PC-3 (cell line): Measurements from ENCODE around the gene TECPR2. TPM values are rescaled to one million over a fixed set of nuclear protein-coding genes. Genes with fewer than 3 reads are reported as not detected.

Experiments
- ATAC-seq: fragments of 200-7000 bp; cut with Tn5 transposase; 2 replicates; pipeline ENCODE4 v1.9.1; 2020; ENCODE audit warnings: mild to moderate bottlenecking, moderate library complexity
- BruUV-seq: library from RNA; stranded (reverse); fragments of 400-500 nt; replicated peaks from 2 replicates; lab custom pipeline; 2021; lab: Mats Ljungman, UMichigan
- CTCF ChIA-PET: fragments of 300-600 bp; sonication (Branson Sonifier 250); formaldehyde crosslinking; loops from one replicate; lab custom pipeline; 2022; ENCODE audit warnings: antibody characterized with exemption; lab: Charles Lee
- POLR2A ChIA-PET: fragments of 300-600 bp; sonication (Branson Sonifier 250); formaldehyde crosslinking; loops from one replicate; lab custom pipeline; 2022; ENCODE audit warnings: antibody characterized with exemption; ENCODE audit not compliant: unreplicated experiment; lab: Charles Lee
- DNase-seq: peaks from one replicate; pipeline ENCODE4 v3.0.0-alpha.2; 2015
- H2AFZ ChIP-seq: fragments of 300-600 bp; sonication (generic); 2 replicates; pipeline ENCODE4 v1.6.0; 2016; ENCODE audit warnings: antibody characterized with exemption, low read length
- H3F3A ChIP-seq: fragments of 300-600 bp; sonication (generic); one replicate; pipeline ENCODE4 v1.6.0; 2017; ENCODE audit warnings: antibody characterized with exemption, low read length, control low read depth, mild to moderate bottlenecking; ENCODE audit not compliant: unreplicated experiment
- H3K27ac ChIP-seq: fragments of 300-600 bp; sonication (generic); 2 replicates; pipeline ENCODE4 v1.5.1; 2016; ENCODE audit warnings: mild to moderate bottlenecking, low read length
- H3K27me3 ChIP-seq: fragments of 300-600 bp; sonication (generic); 2 replicates; pipeline ENCODE4 v1.6.1; 2016; ENCODE audit warnings: low read length, mixed read lengths
- H3K36me3 ChIP-seq: fragments of 300-600 bp; sonication (generic); 2 replicates; pipeline ENCODE4 v1.6.1; 2016; ENCODE audit warnings: low read depth, mixed run types, low read length, mixed read lengths
- H3K4me1 ChIP-seq: fragments of 300-600 bp; sonication (generic); 2 replicates; pipeline ENCODE4 v1.5.1; 2016; ENCODE audit warnings: low read length; ENCODE audit not compliant: insufficient read depth
- H3K4me2 ChIP-seq: fragments of 300-600 bp; sonication (generic); 2 replicates; pipeline ENCODE4 v1.6.0; 2016; ENCODE audit warnings: low read length
- H3K4me3 ChIP-seq: fragments of 300-600 bp; sonication (generic); 2 replicates; pipeline ENCODE4 v1.5.1; 2016; ENCODE audit warnings: mild to moderate bottlenecking, low read length, mixed read lengths
- H3K79me2 ChIP-seq: fragments of 300-600 bp; sonication (generic); 2 replicates; pipeline ENCODE4 v1.6.1; 2017; ENCODE audit warnings: low read length, mixed read lengths
- H3K9ac ChIP-seq: fragments of 300-600 bp; sonication (generic); 2 replicates; pipeline ENCODE4 v1.6.0; 2016; ENCODE audit warnings: mild to moderate bottlenecking, low read length
- H3K9me2 ChIP-seq: fragments of 300-600 bp; sonication (generic); replicated peaks from 2 replicates; pipeline ENCODE4 v1.6.1; 2016; ENCODE audit warnings: mixed run types, low read length, mixed read lengths
- H3K9me3 ChIP-seq: fragments of 300-600 bp; sonication (generic); 2 replicates; pipeline ENCODE4 v1.6.1; 2016; ENCODE audit warnings: low read length, mixed read lengths
- H4K20me1 ChIP-seq: fragments of 300-600 bp; sonication (generic); 2 replicates; pipeline ENCODE4 v1.6.1; 2016; ENCODE audit warnings: low read length, mixed read lengths
- EZH2 ChIP-seq: fragments of 300-600 bp; sonication (generic); IDR thresholded peaks from one replicate; pipeline ENCODE4 v1.6.1; 2017; ENCODE audit warnings: antibody characterized with exemption, mild to moderate bottlenecking, low read length; ENCODE audit not compliant: unreplicated experiment
- EZH2phosphoT487 ChIP-seq: fragments of 300-600 bp; sonication (generic); IDR thresholded peaks from 2 replicates; pipeline ENCODE4 v1.6.1; 2018; ENCODE audit warnings: mild to moderate bottlenecking, antibody characterized with exemption, low read length, borderline replicate concordance
- intact Hi-C: fragments of 100-400 bp; cut with micrococcal nuclease; formaldehyde crosslinking; loops from 2 replicates; pipeline ENCODE4 v1.9.0; 2023
- total RNA-seq: library from RNA; depleted of rRNA; stranded (reverse); fragments of >200 nt; gene quantifications from 2 replicates; pipeline ENCODE4 v1.2.3, GENCODE V29; 2014
- TF ChIP-seq, protein P1 (sequence below): fragments of 300-600 bp; sonication (generic); conservative IDR thresholded peaks from 2 replicates; pipeline ENCODE4 v1.5.1; 2017; ENCODE audit warnings: antibody characterized with exemption, low read depth, mild to moderate bottlenecking, low read length

Gene TECPR2
- total RNA-seq, 1 experiment from 2014 or later = 15.7 TPM

DNA sequence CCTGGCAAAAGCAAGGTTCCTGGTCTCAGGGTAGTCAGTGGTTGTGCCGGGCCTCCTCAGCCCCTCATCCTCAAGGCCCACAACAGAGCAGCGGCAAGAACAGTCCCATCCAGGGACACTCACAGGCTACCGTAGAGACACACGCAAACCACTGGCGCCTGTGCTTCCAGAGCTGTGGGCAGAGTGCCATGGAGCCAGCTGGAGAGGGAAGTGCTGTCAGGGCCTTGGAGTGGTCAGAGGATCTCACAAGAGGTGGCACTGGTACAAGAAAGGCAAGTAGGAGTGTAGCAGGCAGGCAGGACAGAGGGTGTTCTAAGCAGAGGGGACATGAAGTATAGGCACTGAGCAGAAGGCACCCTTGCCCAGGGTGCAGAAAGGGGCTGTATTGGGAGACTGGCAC, 112.2 kb downstream of the TECPR2 start:
- ATAC-seq (no peak), DNase-seq (no peak)
- Histone ChIP-seq H3K9ac (no peak overlapping the region), H3F3A (no peaks in the 10 kb centered on the region), H3K4me2 (no peak overlapping the region), H2AFZ (no peak overlapping the region), H3K4me1 (peaks cover 4% of the 10 kb centered on the region), H3K79me2 (no peaks in the 10 kb centered on the region), H3K9me2 (no peaks in the 10 kb centered on the region), H3K36me3 (no peaks in the 10 kb centered on the region), H3K27ac (no peak overlapping the region), H4K20me1 (no peaks in the 10 kb centered on the region), H3K27me3 (no peaks in the 10 kb centered on the region), H3K9me3 (no peaks in the 10 kb centered on the region), H3K4me3 (no peak overlapping the region)
- ChIA-PET POLR2A (no interaction called here), CTCF (no interaction called here)
- TF ChIP-seq, protein P1, sequence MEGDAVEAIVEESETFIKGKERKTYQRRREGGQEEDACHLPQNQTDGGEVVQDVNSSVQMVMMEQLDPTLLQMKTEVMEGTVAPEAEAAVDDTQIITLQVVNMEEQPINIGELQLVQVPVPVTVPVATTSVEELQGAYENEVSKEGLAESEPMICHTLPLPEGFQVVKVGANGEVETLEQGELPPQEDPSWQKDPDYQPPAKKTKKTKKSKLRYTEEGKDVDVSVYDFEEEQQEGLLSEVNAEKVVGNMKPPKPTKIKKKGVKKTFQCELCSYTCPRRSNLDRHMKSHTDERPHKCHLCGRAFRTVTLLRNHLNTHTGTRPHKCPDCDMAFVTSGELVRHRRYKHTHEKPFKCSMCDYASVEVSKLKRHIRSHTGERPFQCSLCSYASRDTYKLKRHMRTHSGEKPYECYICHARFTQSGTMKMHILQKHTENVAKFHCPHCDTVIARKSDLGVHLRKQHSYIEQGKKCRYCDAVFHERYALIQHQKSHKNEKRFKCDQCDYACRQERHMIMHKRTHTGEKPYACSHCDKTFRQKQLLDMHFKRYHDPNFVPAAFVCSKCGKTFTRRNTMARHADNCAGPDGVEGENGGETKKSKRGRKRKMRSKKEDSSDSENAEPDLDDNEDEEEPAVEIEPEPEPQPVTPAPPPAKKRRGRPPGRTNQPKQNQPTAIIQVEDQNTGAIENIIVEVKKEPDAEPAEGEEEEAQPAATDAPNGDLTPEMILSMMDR = no peak
- TF ChIP-seq EZH2phosphoT487 = no peak
- TF ChIP-seq EZH2 = no peak
- BruUV-seq = no TSS peak
- intact Hi-C loops = no loop called here

DNA sequence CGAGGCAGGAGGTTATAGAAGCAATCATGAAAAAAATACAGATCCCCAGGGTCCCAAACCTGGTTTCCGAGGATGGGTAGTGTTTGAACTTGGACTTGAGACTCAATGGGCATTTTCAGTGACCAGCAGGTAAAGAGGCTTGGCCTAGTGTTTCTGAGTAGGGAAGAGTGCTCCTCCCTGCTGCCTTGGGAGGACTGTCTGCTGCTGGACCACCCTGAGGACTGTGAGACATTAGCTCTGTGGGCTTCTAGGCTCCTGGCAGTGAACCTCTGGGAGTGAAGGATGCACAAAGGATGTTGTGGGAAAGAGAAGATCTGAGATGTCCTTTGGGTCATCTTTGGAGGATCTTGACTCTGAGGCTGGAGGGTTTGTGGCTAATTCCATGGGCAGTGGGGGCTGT, 116.4 kb downstream of the TECPR2 start:
- no TSS peak for BruUV-seq
- no peak overlapping the region for H3K4me2 ChIP-seq
- intact Hi-C loops = no loop called here
- H3K9me2 ChIP-seq = no peaks in the 10 kb centered on the region
- no peak for DNase-seq
- no peak overlapping the region for H3K27ac ChIP-seq
- H3K79me2 ChIP-seq = no peaks in the 10 kb centered on the region
- no peaks in the 10 kb centered on the region for H3K9me3 ChIP-seq
- ChIA-PET CTCF (no interaction called here), POLR2A (no interaction called here)
- H3K9ac ChIP-seq = no peak overlapping the region
- H3K4me3 ChIP-seq = no peak overlapping the region
- H3K27me3 ChIP-seq = no peaks in the 10 kb centered on the region
- no peak overlapping the region for H2AFZ ChIP-seq
- no peaks in the 10 kb centered on the region for H3K36me3 ChIP-seq
- no peak for ATAC-seq
- TF ChIP-seq EZH2 = no peak
- TF ChIP-seq, protein P1 = no peak
- no peak for TF ChIP-seq EZH2phosphoT487
- H3F3A ChIP-seq = no peaks in the 10 kb centered on the region
- peaks cover 13% of the 10 kb centered on the region for H3K4me1 ChIP-seq
- no peaks in the 10 kb centered on the region for H4K20me1 ChIP-seq

DNA sequence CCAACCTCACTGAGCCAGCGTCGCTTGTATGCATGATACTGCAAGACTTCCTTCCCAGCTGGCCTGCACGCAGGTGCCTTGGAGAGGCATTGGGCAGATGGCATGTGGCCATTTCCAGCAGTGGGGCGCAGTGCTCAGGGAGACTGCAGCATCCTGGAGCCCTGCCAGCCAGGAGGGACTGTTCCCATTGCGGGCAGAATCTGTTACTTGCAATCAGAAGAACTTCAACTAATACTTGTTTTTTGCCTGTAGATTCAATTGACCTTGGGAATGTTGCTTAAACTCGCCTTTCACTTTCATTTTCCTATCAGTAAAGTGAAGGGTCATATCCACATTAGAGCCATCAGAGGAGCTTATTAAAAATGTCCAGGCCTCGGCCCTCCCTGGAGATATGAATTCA, 117.0 kb downstream of the TECPR2 start:
- no TSS peak for BruUV-seq
- DNase-seq = no peak
- ChIA-PET CTCF (no interaction called here), POLR2A (no interaction called here)
- Histone ChIP-seq H2AFZ (no peak overlapping the region), H3F3A (no peaks in the 10 kb centered on the region), H3K79me2 (no peaks in the 10 kb centered on the region), H3K9me2 (no peaks in the 10 kb centered on the region), H3K9me3 (no peaks in the 10 kb centered on the region), H3K4me2 (no peak overlapping the region), H3K9ac (no peak overlapping the region), H3K27ac (no peak overlapping the region), H4K20me1 (no peaks in the 10 kb centered on the region), H3K27me3 (no peaks in the 10 kb centered on the region), H3K4me3 (no peak overlapping the region), H3K36me3 (no peaks in the 10 kb centered on the region), H3K4me1 (peaks cover 13% of the 10 kb centered on the region)
- ATAC-seq = no peak
- TF ChIP-seq, protein P1 = no peak
- TF ChIP-seq EZH2phosphoT487 (no peak), EZH2 (no peak)
- intact Hi-C loops = no loop called here
